Measurements from ENCODE around the gene YJEFN3. TPM values are rescaled to one million over a fixed set of nuclear protein-coding genes. Genes with fewer than 3 reads are reported as not detected.

YJEFN3 gene
- total and polyA plus RNA-seq, 4 donors: 0.19 to 0.88 (median 0.63) TPM

- DNase-seq (ENCODE audit: low spot score): no peak
- WGBS: 79% methylated on average over 15 of the region's 15 CpGs
These were observed 29.3 kb downstream of the YJEFN3 start for GRCh38 chr19:19558055-19558454.

GRCh38 chr19:19558636-19559035 is 29.9 kb downstream of the YJEFN3 start:
- Histone ChIP-seq H3K27ac (ENCODE audit: low read depth in 1 of 2, low read length in 2 of 2) (no peak overlapping the region), H3K4me3 (ENCODE audit: low read depth in 1 of 3, low read length in 3 of 3) (no peak overlapping the region), H3K27me3 (ENCODE audit: control insufficient read depth in 4 of 4, insufficient read depth in 4 of 4, low read length in 3 of 4) (no peaks in the 10 kb centered on the region), H3K4me1 (ENCODE audit: control insufficient read depth in 4 of 4, insufficient read depth in 4 of 4, low read length in 3 of 4) (no peaks in the 10 kb centered on the region), H3K9ac (ENCODE audit: low read depth in 1 of 2, low read length in 2 of 2) (no peak overlapping the region), H3K36me3 (ENCODE audit: control insufficient read depth in 4 of 4, insufficient read depth in 3 of 4, low read depth in 1 of 4, low read length in 3 of 4) (no peaks in the 10 kb centered on the region), H3K9me3 (ENCODE audit: control insufficient read depth in 4 of 4, low read length in 3 of 4) (no peaks in the 10 kb centered on the region)
- no peak for TF ChIP-seq HNF4G (IDR thresholded peaks at IDR 0.05)
- TF ChIP-seq MAX (IDR thresholded peaks at IDR 0.05): no peak
- TF ChIP-seq TAF1 (conservative IDR thresholded peaks at IDR 0.05): no peak
- TF ChIP-seq, protein P1, sequence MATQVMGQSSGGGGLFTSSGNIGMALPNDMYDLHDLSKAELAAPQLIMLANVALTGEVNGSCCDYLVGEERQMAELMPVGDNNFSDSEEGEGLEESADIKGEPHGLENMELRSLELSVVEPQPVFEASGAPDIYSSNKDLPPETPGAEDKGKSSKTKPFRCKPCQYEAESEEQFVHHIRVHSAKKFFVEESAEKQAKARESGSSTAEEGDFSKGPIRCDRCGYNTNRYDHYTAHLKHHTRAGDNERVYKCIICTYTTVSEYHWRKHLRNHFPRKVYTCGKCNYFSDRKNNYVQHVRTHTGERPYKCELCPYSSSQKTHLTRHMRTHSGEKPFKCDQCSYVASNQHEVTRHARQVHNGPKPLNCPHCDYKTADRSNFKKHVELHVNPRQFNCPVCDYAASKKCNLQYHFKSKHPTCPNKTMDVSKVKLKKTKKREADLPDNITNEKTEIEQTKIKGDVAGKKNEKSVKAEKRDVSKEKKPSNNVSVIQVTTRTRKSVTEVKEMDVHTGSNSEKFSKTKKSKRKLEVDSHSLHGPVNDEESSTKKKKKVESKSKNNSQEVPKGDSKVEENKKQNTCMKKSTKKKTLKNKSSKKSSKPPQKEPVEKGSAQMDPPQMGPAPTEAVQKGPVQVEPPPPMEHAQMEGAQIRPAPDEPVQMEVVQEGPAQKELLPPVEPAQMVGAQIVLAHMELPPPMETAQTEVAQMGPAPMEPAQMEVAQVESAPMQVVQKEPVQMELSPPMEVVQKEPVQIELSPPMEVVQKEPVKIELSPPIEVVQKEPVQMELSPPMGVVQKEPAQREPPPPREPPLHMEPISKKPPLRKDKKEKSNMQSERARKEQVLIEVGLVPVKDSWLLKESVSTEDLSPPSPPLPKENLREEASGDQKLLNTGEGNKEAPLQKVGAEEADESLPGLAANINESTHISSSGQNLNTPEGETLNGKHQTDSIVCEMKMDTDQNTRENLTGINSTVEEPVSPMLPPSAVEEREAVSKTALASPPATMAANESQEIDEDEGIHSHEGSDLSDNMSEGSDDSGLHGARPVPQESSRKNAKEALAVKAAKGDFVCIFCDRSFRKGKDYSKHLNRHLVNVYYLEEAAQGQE (IDR thresholded peaks at IDR 0.05): no peak
- no peak for DNase-seq (ENCODE audit: low spot score)
- WGBS: 93% methylated on average over 16 of the region's 16 CpGs

More at GRCh38 chr19:19558055-19558454, 29.3 kb downstream of the YJEFN3 start:
- no peak overlapping the region for H3K4me3 ChIP-seq (ENCODE audit: low read depth in 1 of 3, low read length in 3 of 3)
- H3K9ac ChIP-seq (ENCODE audit: low read depth in 1 of 2, low read length in 2 of 2): no peak overlapping the region
- no peak for TF ChIP-seq SP1 (IDR thresholded peaks at IDR 0.05)
- no peak for TF ChIP-seq JUND (IDR thresholded peaks at IDR 0.05)
- TF ChIP-seq, protein P1 (IDR thresholded peaks at IDR 0.05): no peak
- TF ChIP-seq, protein P2, sequence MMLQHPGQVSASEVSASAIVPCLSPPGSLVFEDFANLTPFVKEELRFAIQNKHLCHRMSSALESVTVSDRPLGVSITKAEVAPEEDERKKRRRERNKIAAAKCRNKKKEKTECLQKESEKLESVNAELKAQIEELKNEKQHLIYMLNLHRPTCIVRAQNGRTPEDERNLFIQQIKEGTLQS (IDR thresholded peaks at IDR 0.05): no peak
- no peak for TF ChIP-seq FOXA1 (IDR thresholded peaks at IDR 0.05)
- TF ChIP-seq RAD21 (IDR thresholded peaks at IDR 0.05): no peak
- no peak for TF ChIP-seq HNF4G (IDR thresholded peaks at IDR 0.05)
- TF ChIP-seq FOXA2 (IDR thresholded peaks at IDR 0.05): no peak
- no peak for TF ChIP-seq RXRA (IDR thresholded peaks at IDR 0.05)
- TF ChIP-seq HNF4A (conservative IDR thresholded peaks at IDR 0.05): no peak
- TF ChIP-seq YY1 (IDR thresholded peaks at IDR 0.05): no peak
- TF ChIP-seq NR2F2 (IDR thresholded peaks at IDR 0.05): no peak
- no peaks in the 10 kb centered on the region for H3K36me3 ChIP-seq (ENCODE audit: control insufficient read depth in 4 of 4, insufficient read depth in 3 of 4, low read depth in 1 of 4, low read length in 3 of 4)
- no peaks in the 10 kb centered on the region for H3K4me1 ChIP-seq (ENCODE audit: control insufficient read depth in 4 of 4, insufficient read depth in 4 of 4, low read length in 3 of 4)
- no peak overlapping the region for H3K27ac ChIP-seq (ENCODE audit: low read depth in 1 of 2, low read length in 2 of 2)
- no peaks in the 10 kb centered on the region for H3K27me3 ChIP-seq (ENCODE audit: control insufficient read depth in 4 of 4, insufficient read depth in 4 of 4, low read length in 3 of 4)
- H3K9me3 ChIP-seq (ENCODE audit: control insufficient read depth in 4 of 4, low read length in 3 of 4): no peaks in the 10 kb centered on the region
